Measurements from ENCODE around the gene PRSS2.
"Not testable (repeated sequence)": the region's sequence is repeated elsewhere in the genome, so short reads cannot be mapped to it uniquely, and the experiment has no call there.

The PRSS2 gene

DNA sequence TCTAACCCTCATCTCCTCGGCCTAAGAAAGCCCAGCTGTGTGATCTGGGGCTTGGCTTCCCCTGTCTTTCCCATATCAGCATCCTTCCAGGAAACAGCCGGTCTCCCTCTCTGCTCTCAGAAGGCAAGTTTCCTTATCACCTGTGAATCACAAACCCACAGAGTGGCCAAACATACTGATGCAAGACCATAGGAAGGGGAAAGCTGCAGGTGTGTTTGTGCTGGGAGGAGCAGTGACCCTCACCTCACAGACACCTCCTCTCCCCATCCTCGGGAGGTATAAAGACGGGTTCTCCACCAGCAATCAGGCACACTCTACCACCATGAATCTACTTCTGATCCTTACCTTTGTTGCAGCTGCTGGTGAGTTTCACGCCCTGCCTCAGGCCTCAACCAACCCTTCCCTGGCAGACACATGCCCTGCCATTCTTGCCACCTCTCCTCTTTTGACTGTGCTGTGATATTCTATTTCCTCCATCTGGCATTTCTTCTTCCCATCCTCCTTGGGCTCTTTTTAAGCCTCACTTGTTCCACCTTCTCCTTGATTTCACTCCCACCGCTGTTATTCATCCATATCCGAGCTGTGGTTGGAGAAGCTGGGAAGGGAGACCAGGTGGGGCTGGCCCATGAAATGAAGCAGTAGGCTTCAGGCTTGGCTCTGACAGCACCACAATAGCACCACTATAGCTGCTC is at the start of gene PRSS2:
PRSS2 (plus strand) TSS at position 310 of the 692 bp plus-strand sequence; CDS start at position 323, 13 bp downstream.
- DNase-seq = no peak

- DNase-seq = no peak
Observed at GRCh38 chr7:142720986-142721385, 49.8 kb upstream of the PRSS2 start.

- no peak for DNase-seq
Observed at GRCh38 chr7:142722248-142722794, 48.4 kb upstream of the PRSS2 start.

DNA sequence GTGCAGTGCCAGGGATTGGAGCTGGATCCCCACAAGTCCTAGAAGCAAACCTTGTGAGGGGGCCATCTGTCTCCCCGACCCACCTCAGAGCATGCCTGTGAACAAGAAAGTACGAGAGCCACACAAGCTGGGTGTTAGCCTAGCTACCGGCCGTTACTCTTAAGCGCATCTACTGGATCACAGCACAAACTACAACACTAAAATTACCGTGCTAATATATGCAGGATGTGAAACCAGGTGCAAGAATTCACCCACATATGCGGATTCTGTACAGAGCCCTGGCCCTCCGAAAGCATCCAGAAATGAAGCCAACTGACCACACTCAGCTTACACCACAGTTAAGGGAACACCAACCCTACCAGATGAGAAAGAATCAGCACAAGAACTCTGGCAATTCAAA is 37.5 kb upstream of the PRSS2 start:
- no peak for DNase-seq

- DNase-seq = no peak
Observed at GRCh38 chr7:142739923-142740492, 30.8 kb upstream of the PRSS2 start.

DNA sequence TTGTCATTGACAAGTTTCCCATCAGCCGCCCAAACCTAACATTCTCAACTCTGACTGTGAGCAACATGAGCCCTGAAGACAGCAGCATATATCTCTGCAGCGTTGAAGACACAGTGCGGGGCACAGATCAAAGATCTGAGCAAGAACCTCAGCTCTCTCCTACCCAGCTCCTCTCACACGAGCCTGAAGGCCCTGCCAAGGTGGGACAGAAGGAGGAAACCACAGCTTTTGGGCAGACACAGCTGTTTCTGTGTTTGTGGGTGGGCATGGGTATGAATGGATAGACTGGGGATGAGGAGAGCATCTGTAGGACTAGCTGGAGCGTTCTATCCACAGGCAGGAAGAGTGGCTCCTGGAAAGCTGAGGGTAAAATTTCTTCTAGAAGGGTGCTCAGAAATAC is 30.0 kb upstream of the PRSS2 start:
- no peak for DNase-seq

DNA sequence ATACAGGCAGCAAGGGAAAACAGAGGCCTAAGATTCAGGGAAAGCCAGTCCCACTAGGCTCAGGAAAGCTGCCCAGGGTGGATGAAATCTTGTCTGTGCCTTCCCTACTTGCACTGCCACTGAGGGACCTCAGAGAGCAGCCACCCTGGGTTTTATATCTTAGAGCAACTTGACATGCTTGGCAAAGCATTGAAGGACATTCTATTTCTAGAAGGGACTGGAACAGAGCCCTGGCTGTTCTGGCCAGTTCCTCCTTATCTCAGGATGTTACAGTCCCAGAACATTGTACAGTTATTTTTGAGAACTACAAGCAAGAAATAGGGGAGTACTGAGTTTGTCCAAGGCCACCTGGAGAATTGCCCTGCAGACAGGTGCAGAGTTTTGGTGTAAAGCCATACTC is 28.8 kb upstream of the PRSS2 start:
- DNase-seq = not testable (repeated sequence)

- DNase-seq = no peak
Observed at GRCh38 chr7:142745091-142745635, 25.6 kb upstream of the PRSS2 start.

DNA sequence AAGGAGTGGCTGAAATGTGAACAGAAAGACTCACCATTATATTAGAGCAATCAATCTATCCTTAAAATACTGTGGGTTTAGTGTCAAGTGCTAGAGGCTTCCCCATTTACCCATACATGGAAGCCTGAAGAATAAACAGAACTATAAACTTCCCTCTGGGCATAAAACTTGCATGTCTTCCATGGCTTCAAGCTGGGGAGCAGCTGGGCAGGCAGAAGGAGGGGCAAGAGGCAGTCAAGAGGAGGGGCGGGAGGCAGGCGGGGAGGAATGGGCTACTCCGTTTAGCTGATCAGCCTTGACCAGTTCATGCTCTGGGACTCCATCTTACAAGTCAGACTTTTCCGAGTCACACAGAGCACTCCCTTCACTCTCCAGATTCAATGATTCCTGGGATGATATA is 25.0 kb upstream of the PRSS2 start:
- no peak for DNase-seq

GRCh38 chr7:142746264-142746663 is 24.5 kb upstream of the PRSS2 start:
- no peak for DNase-seq

- DNase-seq = not testable (repeated sequence)
Observed at GRCh38 chr7:142748410-142748809, 22.4 kb upstream of the PRSS2 start.

DNA sequence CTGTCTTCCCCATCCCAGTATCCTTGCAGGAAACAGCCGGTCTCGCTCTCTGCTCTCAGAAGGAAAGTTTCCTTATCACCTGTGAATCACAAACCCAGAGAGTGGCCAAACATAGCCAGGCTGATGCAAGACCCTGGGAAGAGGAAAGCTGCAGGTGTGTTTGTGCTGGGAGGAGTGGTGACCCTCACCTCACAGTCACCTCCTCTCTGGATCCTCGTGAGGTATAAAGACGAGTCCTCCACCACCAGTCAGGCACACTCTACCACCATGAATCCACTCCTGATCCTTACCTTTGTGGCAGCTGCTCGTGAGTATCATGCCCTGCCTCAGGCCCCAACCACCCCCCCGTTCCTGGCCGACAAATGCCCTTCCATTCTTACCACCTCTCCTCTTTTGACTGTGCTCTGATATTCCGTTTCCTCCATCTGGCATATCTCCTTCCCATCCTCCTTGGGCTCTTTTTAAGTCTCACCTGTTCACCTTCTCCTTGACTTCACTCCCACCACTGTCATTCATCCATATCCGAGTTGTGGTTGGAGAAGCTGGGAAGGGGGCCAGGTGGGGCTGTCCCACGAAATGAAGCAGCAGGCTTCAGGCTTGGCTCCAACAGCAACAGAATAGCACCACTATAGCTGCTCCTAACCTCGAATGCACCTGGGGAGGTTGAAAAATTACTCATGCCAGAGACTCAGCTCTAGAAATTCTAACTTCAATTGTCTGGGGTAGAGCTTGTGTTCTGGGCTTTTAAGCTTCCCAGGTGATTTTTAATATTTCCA is 21.4 kb upstream of the PRSS2 start, which contains the start of gene PRSS1:
PRSS1 (plus strand) TSS at position 255 of the 776 bp plus-strand sequence; CDS start at position 268, 13 bp downstream.
- no peak for DNase-seq

DNA sequence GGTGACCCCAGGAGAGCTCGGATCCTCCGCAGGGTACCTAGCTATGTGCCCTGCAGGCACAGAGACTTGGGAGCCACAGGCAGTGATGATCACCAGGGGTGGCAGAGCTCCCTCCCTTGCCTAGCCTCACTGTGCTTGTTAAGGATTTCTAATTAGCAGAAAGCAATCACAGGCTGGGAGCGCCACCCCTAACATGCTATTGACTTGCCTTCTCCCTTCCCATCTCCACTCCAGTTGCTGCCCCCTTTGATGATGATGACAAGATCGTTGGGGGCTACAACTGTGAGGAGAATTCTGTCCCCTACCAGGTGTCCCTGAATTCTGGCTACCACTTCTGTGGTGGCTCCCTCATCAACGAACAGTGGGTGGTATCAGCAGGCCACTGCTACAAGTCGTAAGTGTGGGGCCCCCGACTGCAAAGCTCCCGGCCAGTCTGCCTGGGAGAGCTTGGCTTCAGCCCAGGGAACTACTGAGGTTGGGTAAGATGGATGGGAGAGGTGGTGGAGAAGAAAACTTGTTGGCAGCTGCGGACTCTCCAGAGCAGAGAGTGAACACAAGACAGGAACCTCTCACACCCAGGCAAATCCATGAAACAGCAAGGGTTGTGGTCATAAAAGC is 20.3 kb upstream of the PRSS2 start:
- DNase-seq = no peak

DNA sequence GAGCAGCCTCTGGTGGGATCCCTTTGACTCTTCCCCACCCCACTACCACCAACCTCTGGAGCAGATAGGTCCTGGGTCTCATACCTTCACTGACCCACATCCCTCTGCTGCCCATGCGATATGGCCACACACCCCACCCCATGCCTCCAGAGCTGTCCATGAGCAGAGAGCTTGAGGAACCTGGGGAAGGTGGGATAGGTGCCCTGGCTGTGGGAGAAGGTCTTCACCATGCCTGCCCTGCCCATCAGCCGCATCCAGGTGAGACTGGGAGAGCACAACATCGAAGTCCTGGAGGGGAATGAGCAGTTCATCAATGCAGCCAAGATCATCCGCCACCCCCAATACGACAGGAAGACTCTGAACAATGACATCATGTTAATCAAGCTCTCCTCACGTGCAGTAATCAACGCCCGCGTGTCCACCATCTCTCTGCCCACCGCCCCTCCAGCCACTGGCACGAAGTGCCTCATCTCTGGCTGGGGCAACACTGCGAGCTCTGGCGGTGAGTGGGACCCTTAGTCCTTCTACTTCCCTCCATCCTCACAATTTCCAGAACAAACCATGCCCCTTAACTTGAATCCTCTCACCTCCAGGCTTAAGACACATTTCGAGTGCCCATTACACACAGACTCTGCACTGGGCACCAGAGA is 19.1 kb upstream of the PRSS2 start:
- DNase-seq = not testable (repeated sequence)

- DNase-seq = no peak
Observed at GRCh38 chr7:142752376-142753225, 18.2 kb upstream of the PRSS2 start.

GRCh38 chr7:142753366-142753765 is 17.4 kb upstream of the PRSS2 start:
- no peak for DNase-seq

GRCh38 chr7:142753925-142754491 is 16.8 kb upstream of the PRSS2 start:
- DNase-seq = not testable (repeated sequence)

- DNase-seq = no peak
Observed at GRCh38 chr7:142754681-142755575, 15.8 kb upstream of the PRSS2 start.

- not testable (repeated sequence) for DNase-seq
Observed at GRCh38 chr7:142758312-142758711, 12.5 kb upstream of the PRSS2 start.

GRCh38 chr7:142759433-142759832 is 11.3 kb upstream of the PRSS2 start:
- DNase-seq = no peak

All from NCI-H2171 (cell line).